Midbrain (tissue), 1 donor: ENCODE measurements around the gene FOXRED2.

Source experiments
- DNase-seq: peaks from one replicate; lab custom pipeline; 2025; lab: John Stamatoyannopoulos, UW

FOXRED2 gene

DNA sequence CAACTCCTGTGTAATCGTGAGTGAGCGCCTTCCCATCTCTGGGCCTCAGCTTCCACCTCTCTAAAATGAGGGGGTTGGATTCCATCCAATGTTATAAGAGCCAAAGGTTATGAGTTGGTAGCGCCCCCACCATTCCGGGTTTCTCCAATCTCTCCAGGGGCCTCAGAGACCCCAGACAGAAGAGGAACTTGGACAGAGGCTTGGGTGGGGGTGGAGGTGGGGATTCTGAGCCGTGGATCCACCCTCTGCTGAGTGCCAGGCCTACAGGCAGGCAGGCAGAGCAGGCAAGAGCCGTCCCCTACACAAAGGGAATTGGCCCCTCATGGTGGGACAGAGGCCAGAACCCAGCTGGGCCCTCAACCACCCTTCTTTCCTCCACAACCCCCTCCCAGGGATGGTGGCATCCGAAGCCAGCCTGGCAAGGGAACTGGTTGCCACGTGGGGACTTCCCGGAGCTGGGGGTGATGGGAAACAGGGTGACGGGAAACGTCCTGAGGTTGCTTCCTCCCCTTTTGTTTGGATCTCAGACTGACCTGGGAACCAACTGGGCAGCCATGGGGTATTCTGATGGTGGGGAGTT lies 57.2 kb downstream of the FOXRED2 start:
- no peak for DNase-seq

DNA sequence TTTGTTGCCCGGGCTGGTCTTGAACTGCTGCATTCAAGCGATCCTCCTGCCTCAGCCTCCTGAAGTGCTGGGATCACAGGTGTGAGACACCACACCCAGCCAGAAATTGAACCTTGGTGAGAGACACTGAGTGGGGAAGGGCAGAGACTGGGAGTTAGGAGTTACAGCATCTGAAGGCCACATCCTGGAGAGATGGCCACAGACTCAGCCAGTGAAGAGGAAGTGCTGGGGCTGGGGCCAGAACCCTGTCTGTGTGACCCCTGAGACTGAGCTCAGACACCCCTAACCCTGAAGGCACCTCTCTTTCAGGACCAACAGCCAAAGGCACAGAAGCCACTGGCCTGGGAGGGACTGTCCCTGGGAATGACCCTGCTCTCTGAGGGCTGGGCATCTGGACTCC lies 59.2 kb downstream of the FOXRED2 start:
- DNase-seq: no peak

DNA sequence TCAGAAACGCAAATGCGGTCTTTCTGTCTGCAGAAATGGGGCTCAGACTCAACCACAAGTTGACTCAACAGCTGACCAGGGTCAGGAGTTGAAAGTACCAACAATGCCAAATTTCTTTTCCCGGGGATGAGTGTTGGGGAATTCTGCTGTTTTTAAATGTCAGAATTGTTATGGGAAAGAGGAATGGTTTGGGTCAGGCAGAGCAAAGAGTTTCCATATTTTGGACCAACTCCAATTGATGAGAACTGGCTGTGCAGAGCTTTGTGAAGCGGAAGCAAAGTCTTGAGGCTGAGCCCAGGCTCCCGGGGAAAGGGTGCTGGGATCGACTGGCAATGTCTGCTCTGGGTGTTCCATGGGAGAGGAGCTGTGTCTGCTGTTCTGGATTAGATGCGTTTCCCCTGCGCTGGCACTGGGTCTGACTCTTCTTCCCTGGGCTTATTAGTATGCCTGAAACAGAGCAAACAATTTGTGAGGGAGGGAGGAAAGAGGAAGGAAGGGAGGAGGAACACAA lies 61.6 kb downstream of the FOXRED2 start:
- DNase-seq: no peak

DNA sequence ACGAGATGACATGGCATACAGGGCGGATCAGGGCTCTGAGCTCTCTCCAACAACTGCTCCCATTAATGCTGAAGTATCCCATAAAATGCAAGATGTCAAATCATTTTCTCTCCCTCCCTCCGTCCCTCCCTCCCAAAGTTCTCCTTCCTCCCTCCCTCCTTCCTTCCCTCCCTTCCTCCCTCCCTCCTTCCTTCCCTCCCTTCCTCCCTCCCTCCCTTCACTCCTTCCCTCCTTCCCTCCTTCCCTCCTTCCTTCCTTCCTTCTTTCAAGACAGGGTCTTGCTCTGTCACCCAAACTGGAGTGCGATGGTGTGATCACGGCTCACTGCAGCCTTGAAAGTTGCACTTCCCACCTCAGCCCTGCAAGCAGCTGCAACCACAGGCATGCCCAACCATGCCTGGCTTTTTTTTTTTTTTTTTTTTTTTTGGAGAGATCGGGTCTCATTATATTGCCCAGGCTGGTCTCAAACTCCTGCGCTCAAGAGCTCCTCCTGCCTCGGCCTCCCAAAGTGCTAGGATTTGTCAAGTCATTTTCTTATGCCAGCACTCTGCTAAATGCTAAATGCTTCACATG lies 63.6 kb downstream of the FOXRED2 start:
- DNase-seq: no peak

DNA sequence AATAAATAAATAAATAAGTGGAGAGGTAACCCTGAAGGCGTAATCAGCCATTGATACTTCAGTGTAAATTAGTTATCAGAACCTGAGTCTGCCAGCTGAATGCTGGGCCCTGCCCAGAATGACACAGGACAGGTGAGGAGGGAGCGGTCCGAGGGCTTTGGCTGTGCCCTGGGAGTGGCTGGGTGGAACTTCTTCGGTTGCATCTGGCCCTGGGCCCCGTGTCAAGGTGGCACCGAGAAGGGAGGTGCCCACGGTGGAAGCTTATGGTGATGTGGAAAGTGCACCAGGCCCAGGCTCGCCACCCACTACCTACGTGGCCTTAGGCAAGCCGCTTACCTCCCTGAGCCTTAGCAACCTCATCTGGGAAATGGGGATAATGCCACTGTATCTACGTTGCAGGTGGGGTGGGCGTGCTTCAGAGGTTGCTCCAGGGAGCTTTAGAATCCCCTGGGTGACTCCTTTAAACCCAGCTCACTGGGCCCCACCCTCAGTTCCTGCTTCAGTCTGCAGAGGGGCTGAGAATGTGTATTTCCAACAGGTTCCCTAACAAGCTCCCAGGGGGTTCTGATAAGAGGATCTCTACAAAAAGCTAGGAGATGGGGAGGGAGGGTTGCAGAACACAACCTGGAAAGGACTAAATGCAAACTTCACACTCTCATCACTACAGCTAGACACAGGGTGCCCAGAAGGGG lies 64.2 kb downstream of the FOXRED2 start:
- no peak for DNase-seq

DNA sequence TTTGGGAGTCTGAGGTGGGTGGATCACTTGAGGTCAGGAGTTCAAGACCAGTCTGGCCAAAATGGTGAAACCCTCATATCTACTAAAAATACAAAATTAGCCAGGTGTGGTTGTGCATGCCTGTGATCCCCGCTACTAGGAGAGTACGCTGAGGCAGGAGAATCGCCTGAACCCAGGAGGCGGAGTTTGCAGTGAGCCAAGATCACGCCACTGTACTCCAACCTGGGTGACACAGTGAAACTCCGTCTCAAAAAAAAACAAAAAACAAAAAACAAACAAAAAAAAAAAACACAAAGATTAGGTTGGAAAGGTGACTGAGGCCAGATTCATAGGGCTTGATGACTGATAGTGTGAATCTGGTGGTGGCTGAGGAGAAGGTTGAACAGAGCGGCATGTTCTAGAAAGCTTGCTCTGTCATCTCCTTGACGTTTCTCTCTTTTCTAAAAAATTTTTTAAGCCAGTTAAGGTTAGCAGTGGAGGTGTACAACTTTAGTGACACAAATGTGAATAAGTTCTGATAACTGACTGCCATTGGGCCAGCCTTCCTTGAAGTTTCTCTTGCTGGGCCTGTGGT lies 66.3 kb downstream of the FOXRED2 start:
- no peak for DNase-seq

DNA sequence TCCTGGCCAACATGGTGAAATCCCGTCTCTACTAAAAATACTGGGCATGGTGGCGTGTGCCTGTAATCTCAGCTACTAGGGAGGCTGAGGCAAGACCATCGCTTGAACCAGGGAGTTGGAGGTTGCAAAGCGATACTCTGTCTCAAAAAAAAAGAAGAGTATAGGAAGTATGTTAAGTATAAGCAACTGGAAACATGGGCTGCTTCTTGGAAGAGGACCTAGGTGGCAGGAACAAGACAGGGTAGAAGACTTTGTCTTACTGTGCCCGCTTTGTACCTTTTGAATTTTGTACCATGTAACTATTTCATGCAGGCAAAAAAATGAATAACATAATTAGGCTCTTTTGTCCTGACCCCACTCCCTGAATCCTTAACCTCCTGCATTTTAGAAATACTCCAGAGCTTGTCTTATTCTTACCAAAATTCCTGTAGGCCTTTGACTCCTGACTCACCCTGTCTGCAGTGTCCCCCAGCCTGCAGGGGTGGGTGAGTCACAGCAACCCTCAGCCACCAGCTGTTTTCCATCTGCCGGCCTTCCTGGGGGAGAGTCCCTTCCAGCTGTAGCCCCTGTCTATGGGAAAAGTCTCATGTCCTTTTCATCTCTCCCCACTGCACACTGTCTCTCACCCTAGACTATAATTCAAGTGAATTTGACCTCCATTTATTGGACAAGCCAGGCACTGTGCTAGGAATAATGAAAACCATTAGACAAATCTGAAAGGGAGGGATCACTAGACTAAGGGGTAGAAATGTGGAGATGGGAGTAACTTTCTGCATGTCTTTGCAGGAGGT lies 67.2 kb downstream of the FOXRED2 start:
- no peak for DNase-seq
